HCT116 (cell line): ENCODE measurements around the gene ABCC10. TPM values are rescaled to one million over a fixed set of nuclear protein-coding genes. Genes with fewer than 3 reads are reported as not detected.
"Not testable (repeated sequence)": the region's sequence is repeated elsewhere in the genome, so short reads cannot be mapped to it uniquely, and the experiment has no call there.

Experiments used
- ATAC-seq: fragments of 200-7000 bp; cut with Tn5 transposase; 2 replicates; pipeline ENCODE4 v1.9.1; 2020; ENCODE audit warnings: mild to moderate bottlenecking, moderate library complexity
- BruUV-seq: library from RNA; stranded (reverse); fragments of 400-500 nt; replicated peaks from 2 replicates; lab custom pipeline; 2021; lab: Mats Ljungman, UMichigan
- CTCF ChIA-PET: fragments of 300-600 bp; sonication (Branson Sonifier 250); formaldehyde crosslinking; loops from one replicate; lab custom pipeline; 2021; ENCODE audit warnings: antibody characterized with exemption; lab: Charles Lee
- POLR2A ChIA-PET: fragments of 300-600, 350-600 bp; sonication (Branson Sonifier 250); formaldehyde crosslinking; loops from one replicate; lab custom pipeline; 2021; ENCODE audit warnings: antibody characterized with exemption; lab: Charles Lee
- RAD21 ChIA-PET, 2 experiments: fragments of 300-600 bp; sonication (Branson Sonifier 250); formaldehyde crosslinking; loops; one replicate each; lab custom pipeline; 2023; ENCODE audit warnings: low total read pairs in 2 of 2; ENCODE audit not compliant: uncharacterized antibody in 2 of 2, unreplicated experiment in 2 of 2, low non-redundant PET in 1 of 2; lab: Charles Lee
- DNase-seq: peaks from one replicate; pipeline ENCODE4 v3.0.0-alpha.2; 2010; ENCODE audit warnings: low read depth, low spot score
- H2AFZ ChIP-seq: fragments of 200-600 bp; shearing (Covaris generic), sonication (generic); 2 replicates; pipeline ENCODE4 v1.6.1; 2017; ENCODE audit warnings: low read depth, mixed run types, mixed read lengths, antibody characterized with exemption, low read length; ENCODE audit not compliant: poor library complexity, severe bottlenecking
- H3K27ac ChIP-seq: 2 replicates; pipeline ENCODE4 v1.5.1; 2012; ENCODE audit warnings: low read depth, low read length
- H3K27me3 ChIP-seq: fragments of 200-600 bp; sonication (generic); 2 replicates; pipeline ENCODE4 v1.6.1; 2016; ENCODE audit warnings: mixed run types, low read length, mixed read lengths; ENCODE audit not compliant: insufficient read depth
- H3K36me3 ChIP-seq, 2 experiments: fragments of 200-500 bp in 1 of 2; fragments of 200-600 bp in 1 of 2; sonication (Bioruptor generic) in 1 of 2; sonication (generic) in 1 of 2; 2 replicates each; pipeline versions ENCODE4 v1.5.1 to v1.6.1; 2014 to 2016; ENCODE audit warnings: low read length in 2 of 2, inconsistent platforms in 1 of 2, mixed read lengths in 1 of 2, mixed run types in 1 of 2; ENCODE audit not compliant: insufficient read depth in 2 of 2, control insufficient read depth in 1 of 2
- H3K4me1 ChIP-seq, 2 experiments: fragments of 200-600 bp in 1 of 2; sonication (generic) in 1 of 2; 2 replicates each; pipeline versions ENCODE4 v1.5.1 to v1.6.1; 2012 to 2017; ENCODE audit warnings: low read length in 2 of 2, inconsistent platforms in 1 of 2, mild to moderate bottlenecking in 1 of 2, mixed read lengths in 1 of 2, mixed run types in 1 of 2, moderate library complexity in 1 of 2; ENCODE audit not compliant: insufficient read depth in 2 of 2, control insufficient read depth in 1 of 2
- H3K4me2 ChIP-seq: fragments of 200-600 bp; sonication (generic); 2 replicates; pipeline ENCODE4 v1.6.1; 2017; ENCODE audit warnings: mixed run types, low read length, mixed read lengths
- H3K4me3 ChIP-seq, 2 experiments: fragments of 200-600 bp in 1 of 2; sonication (generic) in 1 of 2; replicated peaks in 1 of 2; 2 replicates each; pipeline ENCODE4 v1.5.1; 2011 to 2016; ENCODE audit warnings: low read length in 2 of 2, control low read depth in 1 of 2, low read depth in 1 of 2, mild to moderate bottlenecking in 1 of 2, mixed read lengths in 1 of 2, mixed run types in 1 of 2
- H3K79me2 ChIP-seq: fragments of 200-600 bp; sonication (generic); 2 replicates; pipeline ENCODE4 v1.6.1; 2017; ENCODE audit warnings: mild to moderate bottlenecking, mixed run types, low read length, moderate library complexity, mixed read lengths; ENCODE audit not compliant: insufficient read depth
- H3K9ac ChIP-seq: fragments of 200-600 bp; sonication (generic); 2 replicates; pipeline ENCODE4 v1.6.1; 2016; ENCODE audit warnings: low read length, mixed read lengths
- H3K9me2 ChIP-seq: fragments of 200-600 bp; sonication (generic), shearing (Covaris generic); 2 replicates; pipeline ENCODE4 v1.6.1; 2017; ENCODE audit warnings: mixed run types, mild to moderate bottlenecking, moderate library complexity; ENCODE audit not compliant: insufficient read depth
- H3K9me3 ChIP-seq, 2 experiments: fragments of 200-500 bp in 1 of 2; fragments of 200-600 bp in 1 of 2; sonication (Bioruptor generic) in 1 of 2; sonication (generic) in 1 of 2; 2 replicates each; pipeline ENCODE4 v1.6.1; 2014 to 2017; ENCODE audit warnings: low read length in 2 of 2, mixed read lengths in 2 of 2, inconsistent platforms in 1 of 2, low read depth in 1 of 2, mild to moderate bottlenecking in 1 of 2, mixed run types in 1 of 2, moderate library complexity in 1 of 2; ENCODE audit not compliant: control insufficient read depth in 1 of 2, insufficient read depth in 1 of 2
- H4K20me1 ChIP-seq: fragments of 200-600 bp; sonication (generic), shearing (Covaris generic); 2 replicates; pipeline ENCODE4 v1.6.1; 2017; ENCODE audit warnings: mixed run types, mild to moderate bottlenecking, moderate library complexity; ENCODE audit not compliant: insufficient read depth
- CTCF ChIP-seq, 3 experiments: fragments of 200-600 bp in 1 of 3; sonication (generic) in 1 of 3; IDR thresholded peaks in 2 of 3; conservative IDR thresholded peaks in 1 of 3; 2 replicates each; pipeline ENCODE4 v1.5.1; 2012 to 2017; ENCODE audit warnings: low read depth in 2 of 3, low read length in 2 of 3, antibody characterized with exemption in 1 of 3, borderline replicate concordance in 1 of 3, control low read depth in 1 of 3, mild to moderate bottlenecking in 1 of 3, mixed read lengths in 1 of 3, mixed run types in 1 of 3, moderate library complexity in 1 of 3; ENCODE audit not compliant: insufficient read depth in 1 of 3
- FOSL1 ChIP-seq: IDR thresholded peaks from 2 replicates; pipeline ENCODE4 v1.6.1; 2012; ENCODE audit warnings: low read depth
- JUND ChIP-seq: IDR thresholded peaks from 2 replicates; pipeline ENCODE4 v1.6.1; 2012
- POLR2AphosphoS5 ChIP-seq: IDR thresholded peaks from 2 replicates; pipeline ENCODE4 v1.6.1; 2011; ENCODE audit warnings: mild to moderate bottlenecking, low read depth, low read length, moderate library complexity
- ZBTB33 ChIP-seq: IDR thresholded peaks from 2 replicates; pipeline ENCODE4 v1.6.1; 2011; ENCODE audit warnings: mild to moderate bottlenecking, low read length, moderate library complexity; ENCODE audit not compliant: insufficient replicate concordance; ENCODE audit errors: extremely low read depth
- intact Hi-C: fragments of 100-400 bp; cut with micrococcal nuclease; formaldehyde crosslinking; loops from 2 replicates; pipeline ENCODE4 v1.10.0; 2022
- total RNA-seq: library from RNA; stranded (reverse); gene quantifications from one replicate; pipeline ENCODE4 v1.2.1, GENCODE V29; 2021; ENCODE audit not compliant: unreplicated experiment

The ABCC10 gene
- total RNA-seq, 1 experiment from 2014 or later, result 29.9 TPM

GRCh38 chr6:43457643-43458042, 30.3 kb downstream of the ABCC10 start:
- Histone ChIP-seq H3K27me3 (no peaks in the 10 kb centered on the region), H2AFZ (peak overlapping the region; percentile 62), H3K4me3 (peak overlapping the region; percentile 24 to 43), H3K9me2 (no peaks in the 10 kb centered on the region), H3K79me2 (no peaks in the 10 kb centered on the region), H4K20me1 (no peaks in the 10 kb centered on the region), H3K27ac (no peak overlapping the region), H3K9ac (no peak overlapping the region), H3K9me3 (no peaks in the 10 kb centered on the region), H3K4me2 (peak overlapping the region; percentile 76), H3K36me3 (no peaks in the 10 kb centered on the region), H3K4me1 (peaks cover 8 to 39% of the 10 kb centered on the region in 2 experiments; a peak in 3 of 4 replicates)
- ChIA-PET RAD21 (interaction anchor here (0.7 to 1.2 kb wide), 5 partner anchors 10 to 285 kb away, joined by 3 to 6 read pairs (median 3); no protein-coding TSS in a partner anchor), POLR2A (interaction anchor here (0.6 to 1.1 kb wide), 4 partner anchors 19 to 541 kb away, joined by 3 read pairs; no protein-coding TSS in a partner anchor), CTCF (interaction anchor here (0.7 to 4.6 kb wide), 9 partner anchors 13 to 553 kb away, joined by 3 to 31 read pairs (median 5); partner anchors contain the start of gene LRRC73)
- BruUV-seq, result no TSS peak
- ATAC-seq (no peak), DNase-seq (no peak)
- intact Hi-C loops, result no loop called here
- no peak for TF ChIP-seq ZBTB33
- TF ChIP-seq POLR2AphosphoS5, result no peak
- TF ChIP-seq CTCF (IDR thresholded peaks at IDR 0.05 in 2 of 3, conservative IDR thresholded peaks at IDR 0.05 in 1 of 3; ENCODE audit: borderline replicate concordance in 1 of 3, insufficient read depth in 1 of 3, low read depth in 2 of 3, low read length in 2 of 3), result peak; percentile 24 to 44 (median 37); a peak in 4 of 6 replicates
- no peak for TF ChIP-seq JUND
- no peak for TF ChIP-seq FOSL1

GRCh38 chr6:43458154-43458553, 30.8 kb downstream of the ABCC10 start:
- H3K9me3 ChIP-seq, H2AFZ ChIP-seq, H3K27me3 ChIP-seq, H3K36me3 ChIP-seq, intact Hi-C loops, H3K4me3 ChIP-seq, H4K20me1 ChIP-seq, BruUV-seq, H3K79me2 ChIP-seq, ATAC-seq, DNase-seq, H3K9ac ChIP-seq, H3K9me2 ChIP-seq, H3K27ac ChIP-seq: not testable (repeated sequence)
- 0 out of 2 replicates have a peak overlapping the region, but pooled peaks have one; percentile 5 for H3K4me2 ChIP-seq
- RAD21 ChIA-PET, result interaction anchor here in 1 of 2 experiments (0.9 kb wide), 1 partner anchor 37 kb away, joined by 3 read pairs; no protein-coding TSS in a partner anchor
- POLR2A ChIA-PET, result interaction anchor here (0.7 to 1.1 kb wide), 2 partner anchors 31 to 542 kb away, joined by 3 read pairs; no protein-coding TSS in a partner anchor
- H3K4me1 ChIP-seq, result peaks cover 8 to 39% of the 10 kb centered on the region in 2 experiments; a peak in 3 of 4 replicates
- CTCF ChIA-PET, result interaction anchor here (0.7 to 4.6 kb wide), 5 partner anchors 37 to 553 kb away, joined by 3 to 31 read pairs (median 10); partner anchors contain the start of gene LRRC73
